ENCODE measurements around the gene NR3C1.

Gene NR3C1

GRCh38 chr5:143234162-143234842 is 169.2 kb downstream of the NR3C1 start:
- DNase-seq (ENCODE audit: low read depth in 2 of 2): no peak

- no peak for DNase-seq (ENCODE audit: low read depth in 2 of 2)
These were observed 170.5 kb downstream of the NR3C1 start for GRCh38 chr5:143233031-143233430.

- DNase-seq (ENCODE audit: low read depth in 2 of 2): no peak
These were observed 171.3 kb downstream of the NR3C1 start for GRCh38 chr5:143231973-143232812.

- no peak for DNase-seq (ENCODE audit: low read depth in 2 of 2)
These were observed 172.1 kb downstream of the NR3C1 start for GRCh38 chr5:143231416-143231815.

GRCh38 chr5:143230676-143230996 is 172.8 kb downstream of the NR3C1 start:
- DNase-seq (ENCODE audit: low read depth in 2 of 2): no peak

- no peak for DNase-seq (ENCODE audit: low read depth in 2 of 2)
These were observed 173.4 kb downstream of the NR3C1 start for GRCh38 chr5:143229896-143230675.

GRCh38 chr5:143229426-143229895 is 174.0 kb downstream of the NR3C1 start:
- no peak for DNase-seq (ENCODE audit: low read depth in 2 of 2)

GRCh38 chr5:143228597-143229293 is 174.7 kb downstream of the NR3C1 start:
- DNase-seq (ENCODE audit: low read depth in 2 of 2): no peak
